Testis (tissue), 3 donors: ENCODE results near the gene SRD5A1. TPM values are rescaled to one million over a fixed set of nuclear protein-coding genes. Genes with fewer than 3 reads are reported as not detected.

ENCODE experiments used
- DNase-seq: peaks from one replicate; pipeline ENCODE4 v3.0.0-alpha.2; 2019
- H3K27ac ChIP-seq, 2 donors: fragments of 200-600 bp; sonication (generic); one replicate each; pipeline ENCODE4 v1.5.1; 2019
- H3K27me3 ChIP-seq: fragments of 200-600 bp; sonication (generic); one replicate; pipeline ENCODE4 v1.5.1; 2019
- H3K36me3 ChIP-seq: fragments of 200-600 bp; sonication (generic); one replicate; pipeline ENCODE4 v1.5.1; 2017; ENCODE audit warnings: low read depth; ENCODE audit errors: missing control alignments
- H3K4me1 ChIP-seq: fragments of 200-600 bp; sonication (generic); one replicate; pipeline ENCODE4 v1.5.1; 2019
- H3K4me3 ChIP-seq, 2 donors: fragments of 200-600 bp; sonication (generic); one replicate each; pipeline ENCODE4 v1.5.1; 2017 to 2019
- H3K9me3 ChIP-seq: fragments of 200-600 bp; sonication (generic); one replicate; pipeline ENCODE4 v1.5.1; 2017
- CTCF ChIP-seq, 3 experiments: fragments of 450-650 bp in 2 of 3; fragments of 200-600 bp in 1 of 3; sonication (generic) in 1 of 3; IDR thresholded peaks; one replicate each; pipeline ENCODE4 v1.5.1; 2016 to 2019; ENCODE audit warnings: antibody characterized with exemption in 3 of 3, mild to moderate bottlenecking in 2 of 3, moderate library complexity in 1 of 3
- POLR2A ChIP-seq: fragments of 450-650 bp; IDR thresholded peaks from one replicate; pipeline ENCODE4 v1.6.1; 2017; ENCODE audit warnings: antibody characterized with exemption, mild to moderate bottlenecking, moderate library complexity
- WGBS, 2 donors: methylation state at CpG; one replicate each; pipeline ENCODE4 v1.1.5; 2018; 5-methylcytosine and 5-hydroxymethylcytosine counted together
- intact Hi-C: fragments of 100-400 bp; cut with DNase I; formaldehyde crosslinking; loops from one replicate; pipeline ENCODE4 v1.15.1; 2023; ENCODE audit warnings: low total_unique reads
- polyA plus RNA-seq: library from polyadenylated mRNA; stranded (reverse); fragments of 350-450 nt; fragmentation: Illumina TruSeq; extraction: RNeasy Lipid Tissue Mini Kit (QIAGEN cat#74804); gene quantifications from one replicate; pipeline ENCODE4 v1.2.3, GENCODE V29; 2014; ENCODE audit warnings: low read depth, low replicate concordance; ENCODE audit not compliant: insufficient read depth
- total RNA-seq, 2 donors: library from RNA; depleted of rRNA; stranded (reverse); fragments of >200 nt; gene quantifications; one replicate each; pipeline ENCODE4 v1.2.3, GENCODE V29; 2016

Gene SRD5A1
- total and polyA plus RNA-seq, 3 donors from 2014 or later: 3.8 to 13.9 (median 7.9) TPM

DNA sequence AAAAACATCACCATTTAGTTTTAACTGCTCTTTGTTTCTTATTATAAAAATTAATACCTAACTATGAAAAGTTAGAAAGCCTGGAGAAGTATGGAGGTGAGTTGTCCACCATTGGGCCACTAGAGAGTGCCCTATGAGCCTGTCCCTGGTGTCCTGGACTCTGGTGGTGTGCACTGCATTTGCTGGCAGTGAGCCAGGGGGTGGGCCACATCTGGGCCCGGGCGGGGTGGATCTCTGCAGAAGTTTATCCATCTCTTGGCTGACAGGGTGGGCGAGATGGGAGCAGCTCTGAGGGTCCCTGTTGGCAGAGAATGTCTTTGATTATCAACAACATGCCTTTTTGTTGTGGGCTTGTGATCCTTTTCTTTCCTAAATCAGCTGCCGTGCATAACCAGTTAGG, 88.2 kb downstream of the SRD5A1 start:
- no peaks in the 10 kb centered on the region for H3K9me3 ChIP-seq
- no peak for DNase-seq
- TF ChIP-seq POLR2A (no peak), CTCF (IDR thresholded peaks at IDR 0.05) (no peak)
- no peak overlapping the region for H3K27ac ChIP-seq
- no peak overlapping the region for H3K4me3 ChIP-seq
- WGBS, 2 donors: 52 to 57% methylated on average over 4 of the region's 4 CpGs
- H3K36me3 ChIP-seq: no peaks in the 10 kb centered on the region
- H3K27me3 ChIP-seq: no peaks in the 10 kb centered on the region
- H3K4me1 ChIP-seq: peaks cover 29% of the 10 kb centered on the region
- intact Hi-C loops: no loop called here

DNA sequence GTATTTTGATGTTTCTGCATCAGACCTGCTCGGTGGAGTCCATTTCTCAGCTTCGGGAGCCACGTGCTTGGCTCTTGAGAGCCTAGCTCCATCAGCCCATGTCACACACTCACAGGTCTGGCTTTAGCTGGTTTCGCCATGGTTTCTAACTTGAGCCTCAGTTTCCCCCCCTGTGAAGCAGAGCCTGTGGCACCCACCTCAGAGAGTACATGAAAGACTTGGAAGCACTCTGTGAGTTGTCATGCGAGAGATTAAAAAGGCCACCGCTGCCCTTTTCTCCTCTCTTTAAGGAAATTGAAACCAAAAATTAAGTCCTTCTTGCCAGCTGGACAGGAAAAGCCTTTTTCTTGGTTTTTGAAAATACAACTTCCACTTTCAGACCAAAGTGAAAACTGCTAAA, 88.8 kb downstream of the SRD5A1 start:
- whole genome bisulfite sequencing, 2 donors: 31 to 50% methylated on average over 6 of the region's 6 CpGs
- no peaks in the 10 kb centered on the region for H3K27me3 ChIP-seq
- no peaks in the 10 kb centered on the region for H3K9me3 ChIP-seq
- TF ChIP-seq POLR2A: no peak
- no peak for TF ChIP-seq CTCF (IDR thresholded peaks at IDR 0.05)
- no peaks in the 10 kb centered on the region for H3K36me3 ChIP-seq
- peak overlapping the region; percentile 0 to 32 for H3K27ac ChIP-seq
- intact Hi-C loops: no loop called here
- DNase-seq: no peak
- peaks cover 23% of the 10 kb centered on the region for H3K4me1 ChIP-seq
- no peak overlapping the region for H3K4me3 ChIP-seq

DNA sequence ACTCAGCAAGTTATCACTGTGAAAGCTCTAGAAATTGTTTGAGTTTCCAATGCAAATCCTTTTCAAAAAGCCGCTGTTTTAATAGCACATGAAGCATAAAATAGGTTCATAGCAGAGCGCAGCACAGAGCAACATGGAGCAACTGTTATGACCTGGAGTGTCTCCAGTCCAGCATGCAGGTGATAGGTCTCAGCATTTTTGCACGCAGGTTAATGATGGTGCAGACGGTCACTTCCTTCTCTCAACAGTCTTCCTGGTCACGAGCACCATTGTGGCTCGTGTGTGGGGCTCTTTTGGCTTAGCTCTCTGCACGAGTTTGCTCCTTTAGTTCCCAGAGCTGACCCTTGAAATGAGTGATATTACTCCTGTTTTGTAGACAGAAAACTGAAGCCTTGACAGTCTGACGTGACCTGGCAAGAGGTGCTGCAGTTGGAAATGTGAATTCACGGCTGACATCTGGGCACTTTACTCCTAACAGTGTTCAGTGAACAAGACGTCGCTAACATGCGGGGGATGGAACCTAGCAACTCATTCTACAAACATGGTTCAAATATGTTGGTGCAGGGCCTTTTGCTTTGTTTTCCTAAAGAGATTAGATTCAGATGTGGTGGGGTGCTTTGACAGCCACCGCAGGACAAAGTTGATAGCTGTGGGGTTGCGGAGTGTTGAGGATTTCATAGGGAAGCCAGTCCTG, 90.0 kb downstream of the SRD5A1 start:
- no peaks in the 10 kb centered on the region for H3K36me3 ChIP-seq
- H3K4me3 ChIP-seq: no peak overlapping the region
- 69 to 71% methylated on average over 14 of the region's 14 CpGs for WGBS, 2 donors
- no peak overlapping the region for H3K27ac ChIP-seq
- H3K9me3 ChIP-seq: no peaks in the 10 kb centered on the region
- no peak for TF ChIP-seq CTCF (IDR thresholded peaks at IDR 0.05)
- no peak for TF ChIP-seq POLR2A
- H3K4me1 ChIP-seq: peaks cover 14% of the 10 kb centered on the region
- no peak for DNase-seq
- intact Hi-C loops: no loop called here
- H3K27me3 ChIP-seq: no peaks in the 10 kb centered on the region

GRCh38 chr5:6723816-6724300, 90.6 kb downstream of the SRD5A1 start:
- Histone ChIP-seq H3K4me1 (peaks cover 14% of the 10 kb centered on the region), H3K9me3 (no peaks in the 10 kb centered on the region), H3K4me3 (no peak overlapping the region), H3K27ac (no peak overlapping the region), H3K27me3 (no peaks in the 10 kb centered on the region), H3K36me3 (no peaks in the 10 kb centered on the region)
- intact Hi-C loops: no loop called here
- no peak for DNase-seq
- TF ChIP-seq POLR2A (no peak), CTCF (IDR thresholded peaks at IDR 0.05) (no peak)
- WGBS, 2 donors: 87 to 88% methylated on average over 12 of the region's 12 CpGs

Other genes with a start within 250 kb of the SRD5A1 start
- gene UBE2QL1, start 184.6 kb upstream of the SRD5A1 start, total RNA-seq: 1 to 10 TPM; 1.9 to 3.2 TPM
- gene UBE2QL1, start 184.6 kb upstream of the SRD5A1 start, polyA plus RNA-seq: 2.0 TPM
- gene NSUN2, start 396 bp upstream of the SRD5A1 start, total RNA-seq: 10 to 100 TPM; 66.7 to 80.1 TPM
- 51.6 TPM for gene NSUN2, start 396 bp upstream of the SRD5A1 start, polyA plus RNA-seq
- 10 to 100 TPM; 46.2 to 51.3 TPM for gene TENT4A, start 80.0 kb downstream of the SRD5A1 start, total RNA-seq
- 23.1 TPM for gene TENT4A, start 80.0 kb downstream of the SRD5A1 start, polyA plus RNA-seq